Activated effector memory CD4-positive, alpha-beta T cell treated with anti-CD3 and anti-CD28 coated beads, Interleukin-2, amount 50 U/mL, for 16 hours (primary cell): Measurements from ENCODE around the gene IZUMO4.

ENCODE experiments used
- DNase-seq: peaks from one replicate; pipeline ENCODE4 v3.0.0-alpha.2; 2020

IZUMO4 gene

GRCh38 chr19:2096480-2097202 lies at the start of gene IZUMO4:
Gene IZUMO4, plus strand, starts transcription at chr19:2096915. Its CDS starts 31 bp downstream, at chr19:2096946.
- peak; percentile 100 for DNase-seq

GRCh38 chr19:2047076-2047448 lies 49.7 kb upstream of the IZUMO4 start:
- no peak for DNase-seq

- DNase-seq = peak; percentile 77
Measured at GRCh38 chr19:2047449-2048103, 49.1 kb upstream of the IZUMO4 start.

GRCh38 chr19:2048104-2048958 lies 48.4 kb upstream of the IZUMO4 start:
- no peak for DNase-seq

GRCh38 chr19:2048959-2049740 lies 47.6 kb upstream of the IZUMO4 start:
- peak; percentile 66 for DNase-seq

GRCh38 chr19:2049741-2050348 lies 46.9 kb upstream of the IZUMO4 start:
- DNase-seq = peak; percentile 86

GRCh38 chr19:2050349-2050990 lies 46.2 kb upstream of the IZUMO4 start:
- DNase-seq = peak; percentile 75

- DNase-seq = peak; percentile 98
Measured at GRCh38 chr19:2050991-2051772, 45.5 kb upstream of the IZUMO4 start, which contains the start of gene MKNK2. Gene MKNK2, minus strand, starts transcription at chr19:2051244. Its CDS starts 393 bp downstream, at chr19:2050851.

GRCh38 chr19:2051773-2052704 lies 44.7 kb upstream of the IZUMO4 start:
- DNase-seq = peak; percentile 79

GRCh38 chr19:2053601-2054389 lies 42.9 kb upstream of the IZUMO4 start:
- no peak for DNase-seq

- no peak for DNase-seq
Measured at GRCh38 chr19:2054763-2055162, 42.0 kb upstream of the IZUMO4 start.

GRCh38 chr19:2055931-2056836 lies 40.5 kb upstream of the IZUMO4 start:
- DNase-seq = peak; percentile 75

- DNase-seq = no peak
Measured at GRCh38 chr19:2056837-2057192, 39.9 kb upstream of the IZUMO4 start.

GRCh38 chr19:2057484-2058469 lies 38.9 kb upstream of the IZUMO4 start:
- no peak for DNase-seq

- no peak for DNase-seq
Measured at GRCh38 chr19:2058570-2059421, 37.9 kb upstream of the IZUMO4 start.
